K562 (cell line): ENCODE results near the gene OVOL3. TPM values are rescaled to one million over a fixed set of nuclear protein-coding genes. Genes with fewer than 3 reads are reported as not detected.
A peak's percentile ranks its signal among the peaks of the same experiment; 100 is the strongest.

Experiments used
- ATF7 ChIP-seq: fragments of 450-650 bp; IDR thresholded peaks from 2 replicates; pipeline ENCODE4 v1.7.1; 2014; ENCODE audit warnings: mild to moderate bottlenecking, moderate library complexity
- ELF2 ChIP-seq: fragments of 250-450 bp; sonication (Bioruptor Pico); IDR thresholded peaks from 2 replicates; pipeline ENCODE4 v1.5.0; 2021; ENCODE audit warnings: mild to moderate bottlenecking
- HNRNPUL1 ChIP-seq: fragments of 200-400 bp; formaldehyde crosslinking; IDR thresholded peaks from 2 replicates; pipeline ENCODE4 v1.6.1; 2017; ENCODE audit warnings: low read length
- IRF9 ChIP-seq: fragments of 450-650 bp; IDR thresholded peaks from 2 replicates; pipeline ENCODE4 v1.6.1; 2016; ENCODE audit warnings: missing biosample characterization, missing genetic modification characterization
- NCOA4 ChIP-seq: fragments of 450-650 bp; IDR thresholded peaks from 2 replicates; pipeline ENCODE4 v1.6.1; 2018; ENCODE audit warnings: mild to moderate bottlenecking; ENCODE audit not compliant: partially characterized antibody
- POLR2A ChIP-seq: fragments of 450-650 bp; conservative IDR thresholded peaks from 2 replicates; pipeline ENCODE4 v1.6.1; 2016
- POLR2AphosphoS5 ChIP-seq: IDR thresholded peaks from 2 replicates; pipeline ENCODE4 v1.6.1; 2011; ENCODE audit warnings: mild to moderate bottlenecking, low read depth, low read length, moderate library complexity; ENCODE audit not compliant: control insufficient read depth, insufficient read depth
- RB1 ChIP-seq: fragments of 450-650 bp; IDR thresholded peaks from 2 replicates; pipeline ENCODE4 v1.6.1; 2017; ENCODE audit warnings: low read depth, mild to moderate bottlenecking
- REST ChIP-seq, 2 experiments: fragments of 450-650 bp; formaldehyde crosslinking in 1 of 2; IDR thresholded peaks; 2 replicates each; pipeline versions ENCODE4 v1.4.0 to v1.6.1; 2014 to 2020; ENCODE audit warnings: mild to moderate bottlenecking in 2 of 2, borderline replicate concordance in 1 of 2, low read depth in 1 of 2
- SUPT5H ChIP-seq: fragments of 450-650 bp; IDR thresholded peaks from 2 replicates; pipeline ENCODE4 v1.6.1; 2016
- TAF1 ChIP-seq: IDR thresholded peaks from 2 replicates; pipeline ENCODE4 v1.6.1; 2011; ENCODE audit warnings: mild to moderate bottlenecking, low read length, moderate library complexity; ENCODE audit not compliant: insufficient read depth, control insufficient read depth, severe bottlenecking; ENCODE audit errors: extremely low read depth
- TBP ChIP-seq: optimal IDR thresholded peaks from 2 replicates; pipeline ENCODE3; 2011; ENCODE audit warnings: low read depth, low read length, improper control_type of control experiment
- ZNF589 ChIP-seq: fragments of 200-800 bp; sonication (Bioruptor generic); IDR thresholded peaks from 2 replicates; pipeline ENCODE4 v1.6.1; 2016; ENCODE audit warnings: low read depth, missing genetic modification characterization, missing compliant biosample characterization
- ZNF668 ChIP-seq: fragments of 250-450 bp; sonication (Bioruptor Pico); IDR thresholded peaks from 2 replicates; pipeline ENCODE4 v1.8.0; 2022; ENCODE audit warnings: mild to moderate bottlenecking, inconsistent platforms
- ZNF740 ChIP-seq, 3 experiments: fragments of 200-800 bp in 1 of 3; sonication (Bioruptor generic) in 1 of 3; sonication (generic) in 1 of 3; formaldehyde crosslinking in 1 of 3; IDR thresholded peaks; 2 replicates each; pipeline versions ENCODE4 v1.6.1 to v1.8.0; 2016 to 2022; ENCODE audit warnings: mild to moderate bottlenecking in 2 of 3, missing compliant biosample characterization in 2 of 3, missing genetic modification characterization in 2 of 3, missing genetic modification reagents in 1 of 3
- polyA plus RNA-seq, 8 experiments: library from polyadenylated mRNA; depleted of rRNA in 4 of 8; stranded (reverse) in 5 of 8; unstranded in 3 of 8; fragments of >200 nt; fragmentation: Nextera tagmentation in 2 of 8; fragmentation: Illumina TruSeq in 1 of 8; extraction: Ambion mirVana in 2 of 8; extraction: Trizol in 1 of 8; gene quantifications; 2 replicates each; pipeline versions ENCODE4 v1.2.1 to v1.2.3, GENCODE V29; 2011 to 2014; ENCODE audit warnings: inconsistent platforms in 1 of 8, missing spikeins in 1 of 8
- total RNA-seq, 7 experiments: library from RNA; depleted of rRNA in 6 of 7; stranded (reverse); fragments of >200 nt in 6 of 7; fragmentation: Illumina TruSeq in 2 of 7; extraction: Trizol in 2 of 7; gene quantifications; 2 replicates each; pipeline versions ENCODE4 v1.2.1 to v1.2.3, GENCODE V29; 2011 to 2021; ENCODE audit warnings: low replicate concordance in 1 of 7

The OVOL3 gene
- total and polyA plus RNA-seq, 9 of the 15 experiments (the other 6 are each of a cell fraction or from before 2014, with no cell fraction given): not detected

GRCh38 chr19:36115453-36116343, 4.8 kb downstream of the OVOL3 start, which contains the start of gene TBCB (continued):
- TF ChIP-seq RB1: 0 out of 2 replicates have a peak, but pooled peaks have one; percentile 60
- TF ChIP-seq TAF1: peak; percentile 40
- TF ChIP-seq ZNF668 (CRISPR knock-in tag): no peak
- 0 out of 2 replicates have a peak, but pooled peaks have one; percentile 66 for TF ChIP-seq ZNF589 (CRISPR knock-in tag)
- TF ChIP-seq TBP: peak; percentile 35
- no peak for TF ChIP-seq HNRNPUL1
- peak; percentile 7; the same call in 1 of the 2 replicates for TF ChIP-seq REST (IDR thresholded peaks at IDR 0.05; ENCODE audit: borderline replicate concordance)
- no peak for TF ChIP-seq REST (CRISPR knock-in tag; IDR thresholded peaks at IDR 0.05; ENCODE audit: low read depth)
- TF ChIP-seq NCOA4: no peak
- TF ChIP-seq POLR2A: 0 out of 2 replicates have a peak, but pooled peaks have one; percentile 16
- no peak for TF ChIP-seq ELF2 (CRISPR knock-in tag)
- peak; percentile 56 for TF ChIP-seq SUPT5H
- no peak for TF ChIP-seq ZNF740 (CRISPR knock-in tag; IDR thresholded peaks at IDR 0.05)
- TF ChIP-seq ZNF740 (tag; IDR thresholded peaks at IDR 0.05): no peak
- TF ChIP-seq IRF9 (tag): no peak
- no peak for TF ChIP-seq POLR2AphosphoS5
- TF ChIP-seq ATF7: no peak
